Tibial nerve (tissue), 3 donors: ENCODE measurements around the gene CHCHD1.

Experiments
- POLR2A ChIP-seq, 2 donors: fragments of 450-650 bp; IDR thresholded peaks; one replicate each; pipeline ENCODE4 v1.6.1; 2017; ENCODE audit warnings: antibody characterized with exemption in 2 of 2, mild to moderate bottlenecking in 2 of 2, moderate library complexity in 2 of 2
- TF ChIP-seq, protein P1 (sequence below), 5 experiments: fragments of 200-600 bp in 3 of 5; fragments of 450-650 bp in 2 of 5; sonication (generic) in 3 of 5; IDR thresholded peaks; one replicate each; pipeline ENCODE4 v1.5.1; 2016 to 2019; ENCODE audit warnings: antibody characterized with exemption in 5 of 5, mild to moderate bottlenecking in 3 of 5, moderate library complexity in 2 of 5

DNA sequence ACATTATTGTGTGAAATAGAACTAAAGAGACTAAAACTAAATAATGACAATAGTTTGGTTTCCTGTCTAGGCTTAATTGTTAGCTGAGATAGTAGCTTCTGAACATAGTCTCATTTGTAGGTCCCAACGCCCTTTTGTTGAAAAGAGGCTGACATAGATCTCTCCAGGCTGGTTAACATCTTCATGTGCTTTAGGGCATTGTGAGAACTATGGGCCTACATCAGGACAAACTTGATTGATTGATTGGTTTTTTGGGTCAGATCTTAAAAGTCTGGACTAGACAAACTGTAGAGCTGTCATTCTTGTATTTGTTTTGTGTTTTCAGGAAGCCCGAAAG, 869 bp downstream of the CHCHD1 start:
- TF ChIP-seq, protein P1, sequence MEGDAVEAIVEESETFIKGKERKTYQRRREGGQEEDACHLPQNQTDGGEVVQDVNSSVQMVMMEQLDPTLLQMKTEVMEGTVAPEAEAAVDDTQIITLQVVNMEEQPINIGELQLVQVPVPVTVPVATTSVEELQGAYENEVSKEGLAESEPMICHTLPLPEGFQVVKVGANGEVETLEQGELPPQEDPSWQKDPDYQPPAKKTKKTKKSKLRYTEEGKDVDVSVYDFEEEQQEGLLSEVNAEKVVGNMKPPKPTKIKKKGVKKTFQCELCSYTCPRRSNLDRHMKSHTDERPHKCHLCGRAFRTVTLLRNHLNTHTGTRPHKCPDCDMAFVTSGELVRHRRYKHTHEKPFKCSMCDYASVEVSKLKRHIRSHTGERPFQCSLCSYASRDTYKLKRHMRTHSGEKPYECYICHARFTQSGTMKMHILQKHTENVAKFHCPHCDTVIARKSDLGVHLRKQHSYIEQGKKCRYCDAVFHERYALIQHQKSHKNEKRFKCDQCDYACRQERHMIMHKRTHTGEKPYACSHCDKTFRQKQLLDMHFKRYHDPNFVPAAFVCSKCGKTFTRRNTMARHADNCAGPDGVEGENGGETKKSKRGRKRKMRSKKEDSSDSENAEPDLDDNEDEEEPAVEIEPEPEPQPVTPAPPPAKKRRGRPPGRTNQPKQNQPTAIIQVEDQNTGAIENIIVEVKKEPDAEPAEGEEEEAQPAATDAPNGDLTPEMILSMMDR (IDR thresholded peaks at IDR 0.05), result no peak
- no peak for TF ChIP-seq POLR2A (IDR thresholded peaks at IDR 0.05)
